Measurements from ENCODE around the gene FOXP2.
"Not testable (repeated sequence)": the region's sequence is repeated elsewhere in the genome, so short reads cannot be mapped to it uniquely, and the experiment has no call there.

FOXP2 gene

DNA sequence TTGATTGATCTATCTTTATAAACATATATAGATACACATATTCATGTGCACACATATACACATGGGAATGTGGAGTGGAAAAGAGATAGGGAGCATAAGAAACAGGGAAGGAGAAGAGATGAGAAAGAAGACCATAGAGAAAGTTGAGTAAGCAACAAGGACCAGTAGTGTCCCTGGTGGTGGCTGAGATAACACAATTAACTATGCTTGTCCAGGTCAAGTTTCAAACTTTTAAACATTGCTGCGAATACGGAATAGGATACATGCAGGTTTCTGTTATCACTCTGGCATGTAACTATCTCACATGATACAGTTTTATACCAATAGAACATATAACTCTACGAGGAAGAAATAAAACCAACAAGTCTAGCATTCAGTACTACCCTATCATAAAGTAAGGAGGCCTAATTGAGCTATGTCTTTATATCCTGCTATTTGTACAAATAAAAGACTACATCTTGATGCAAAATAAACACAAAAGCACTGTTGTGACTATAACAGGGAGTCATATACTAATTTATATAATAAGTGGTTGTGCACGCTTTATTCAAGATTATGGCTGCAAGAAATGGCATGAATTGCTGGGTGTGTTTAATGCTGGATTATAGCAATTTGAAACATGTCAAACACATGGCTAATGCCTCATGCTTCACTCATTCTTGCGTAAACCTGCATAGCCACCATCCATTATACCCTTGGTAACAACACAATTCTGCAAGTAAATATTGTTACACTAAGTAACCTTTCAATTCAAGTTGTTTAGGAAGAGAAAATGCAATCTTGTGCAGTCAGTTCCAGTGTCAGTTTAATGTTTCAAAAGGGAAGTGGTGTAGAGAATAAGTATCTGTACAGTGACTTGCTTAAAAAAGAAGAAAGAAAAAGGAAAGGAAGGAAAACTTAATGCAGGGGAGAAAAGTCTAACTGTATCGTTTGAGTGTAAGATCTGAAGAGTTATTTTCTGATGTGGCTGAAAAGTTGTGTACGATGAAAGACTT lies 8.2 kb downstream of the FOXP2 start:
- DNase-seq (ENCODE audit: low read depth, low spot score) = no peak

DNA sequence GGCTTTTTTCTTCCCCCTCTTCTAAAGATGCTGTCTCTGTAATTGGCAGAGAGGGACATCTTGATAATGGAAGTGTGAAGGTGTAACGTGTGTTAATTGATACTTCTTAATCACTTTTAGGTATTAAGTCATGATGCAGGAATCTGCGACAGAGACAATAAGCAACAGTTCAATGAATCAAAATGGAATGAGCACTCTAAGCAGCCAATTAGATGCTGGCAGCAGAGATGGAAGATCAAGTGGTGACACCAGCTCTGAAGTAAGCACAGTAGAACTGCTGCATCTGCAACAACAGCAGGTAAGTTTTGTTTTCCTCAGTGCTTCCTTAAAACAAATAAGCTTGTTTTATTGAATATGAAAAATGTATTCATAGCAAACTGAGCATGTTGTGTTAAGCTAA lies 11.8 kb downstream of the FOXP2 start:
- DNase-seq (ENCODE audit: low read depth, low spot score) = no peak

GRCh38 chr7:114426824-114427223 lies 12.2 kb downstream of the FOXP2 start:
- no peak for DNase-seq (ENCODE audit: low read depth, low spot score)

GRCh38 chr7:114428211-114428610 lies 13.6 kb downstream of the FOXP2 start:
- no peak for DNase-seq (ENCODE audit: low read depth, low spot score)

DNA sequence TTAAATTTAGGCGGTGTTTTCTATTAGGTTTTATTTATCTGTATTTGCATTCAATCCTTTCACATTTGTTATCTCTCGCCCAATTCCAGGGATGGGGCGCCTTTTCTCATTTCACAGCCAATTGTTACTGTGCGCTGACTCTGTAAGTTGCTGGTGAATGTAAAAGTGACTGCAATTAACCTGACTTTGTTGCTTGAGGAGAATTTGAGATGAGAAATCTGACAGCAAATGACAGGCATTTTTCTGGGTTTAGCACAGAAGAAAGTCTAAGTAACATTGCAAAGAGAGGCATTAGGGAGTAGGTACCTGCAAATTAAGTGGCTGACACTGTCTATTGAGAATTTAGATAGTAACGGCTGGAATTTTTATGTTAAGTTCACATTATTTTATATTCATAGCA lies 16.6 kb downstream of the FOXP2 start:
- no peak for DNase-seq (ENCODE audit: low read depth, low spot score)

- no peak for DNase-seq (ENCODE audit: low read depth, low spot score)
Observed at GRCh38 chr7:114432061-114432460, 17.4 kb downstream of the FOXP2 start.

DNA sequence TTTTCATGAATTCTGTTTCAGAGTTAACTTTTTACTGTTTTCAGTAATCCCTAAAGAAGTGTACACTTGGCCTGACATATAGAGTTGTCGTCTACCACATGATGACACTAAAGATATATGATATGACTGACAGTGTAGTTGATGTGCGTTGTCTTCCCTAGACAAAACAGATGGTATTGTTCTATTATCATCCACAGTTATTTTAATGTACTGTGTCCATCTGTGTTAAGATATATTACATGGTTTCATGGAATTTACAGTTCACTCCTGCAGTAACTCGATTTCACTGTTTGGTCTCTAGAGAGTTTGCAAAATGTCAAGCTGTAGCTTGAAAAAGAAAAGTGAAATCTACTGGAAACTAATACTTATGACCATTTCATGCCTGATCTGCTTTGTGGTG lies 18.1 kb downstream of the FOXP2 start:
- no peak for DNase-seq (ENCODE audit: low read depth, low spot score)

DNA sequence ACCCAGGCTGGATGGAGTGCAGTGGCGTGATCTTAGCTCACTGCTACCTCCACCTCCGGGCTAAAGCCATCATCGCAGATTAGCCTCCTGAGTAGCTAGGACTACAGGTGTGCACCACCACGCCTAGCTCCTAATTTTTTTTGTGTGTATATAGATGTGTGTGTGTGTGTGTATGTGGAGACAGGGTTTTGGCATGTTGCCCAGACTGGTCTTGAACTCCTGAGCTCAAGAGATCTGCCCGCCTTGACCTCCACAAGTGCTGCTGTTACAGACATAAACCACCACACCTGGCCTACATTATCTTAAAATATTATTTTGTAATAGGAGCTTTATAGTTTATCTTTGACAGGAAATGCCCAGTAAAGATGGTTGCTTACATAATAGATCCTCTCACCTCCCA lies 25.0 kb downstream of the FOXP2 start:
- no peak for DNase-seq (ENCODE audit: low read depth, low spot score)

DNA sequence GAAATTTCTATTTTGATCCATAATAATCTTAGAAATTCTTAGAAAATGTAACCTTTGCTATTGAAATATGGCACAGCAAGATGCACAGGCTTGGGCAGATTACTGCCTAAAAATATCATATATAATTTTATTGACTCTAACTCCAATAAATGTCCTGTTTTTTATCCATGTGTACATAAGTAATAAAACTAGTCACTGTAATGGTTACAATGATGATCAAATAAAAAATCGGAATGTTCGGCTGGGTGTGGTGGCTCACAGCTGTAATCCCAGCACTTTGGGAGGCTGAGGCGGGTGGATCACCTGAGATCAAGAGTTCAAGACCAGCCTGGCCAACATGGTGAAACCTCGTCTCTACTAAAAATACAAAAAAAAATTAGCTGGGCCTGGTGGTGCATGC lies 26.3 kb downstream of the FOXP2 start:
- not testable (repeated sequence) for DNase-seq (ENCODE audit: low read depth, low spot score)

DNA sequence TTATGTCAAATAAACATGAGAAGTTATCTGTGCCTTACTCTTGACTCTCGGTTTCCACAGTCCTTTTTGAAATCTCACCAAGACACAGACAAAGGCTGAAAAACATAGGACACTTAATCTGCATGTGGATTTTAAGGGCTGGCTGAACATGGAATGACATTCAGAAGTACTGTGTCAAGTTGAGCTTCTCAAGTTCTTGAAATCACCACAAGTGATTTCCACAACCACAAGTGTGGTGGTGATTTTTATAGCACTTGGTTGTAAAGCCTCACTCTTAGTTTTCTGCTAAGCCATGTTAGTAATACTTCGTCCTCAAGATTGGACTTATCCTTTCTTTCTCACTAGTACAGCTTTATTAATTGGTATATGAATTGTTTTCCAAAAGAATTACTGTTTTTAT lies 29.6 kb downstream of the FOXP2 start:
- DNase-seq (ENCODE audit: low read depth, low spot score) = no peak

- no peak for DNase-seq (ENCODE audit: low read depth, low spot score)
Observed at GRCh38 chr7:114450431-114450830, 35.8 kb downstream of the FOXP2 start.

DNA sequence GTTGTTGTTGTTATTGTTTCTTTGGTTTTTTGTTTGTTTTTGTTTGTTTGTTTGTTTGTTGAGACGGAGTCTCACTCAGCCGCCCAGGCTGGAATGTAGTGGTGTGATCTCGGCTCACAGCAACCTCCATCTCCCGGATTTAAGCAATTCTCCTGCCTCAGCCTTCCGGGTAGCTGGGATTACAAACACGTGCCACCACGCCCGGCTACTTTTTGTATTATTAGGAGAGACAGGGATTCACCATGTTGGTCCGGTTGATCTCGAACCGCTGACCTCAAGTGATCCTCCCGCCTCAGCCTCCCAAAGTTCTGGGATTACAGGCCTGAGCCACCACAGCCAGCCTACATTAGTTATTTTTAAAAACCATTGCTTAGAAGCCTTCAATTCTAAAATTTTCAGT lies 45.0 kb downstream of the FOXP2 start:
- no peak for DNase-seq (ENCODE audit: low read depth, low spot score)

DNA sequence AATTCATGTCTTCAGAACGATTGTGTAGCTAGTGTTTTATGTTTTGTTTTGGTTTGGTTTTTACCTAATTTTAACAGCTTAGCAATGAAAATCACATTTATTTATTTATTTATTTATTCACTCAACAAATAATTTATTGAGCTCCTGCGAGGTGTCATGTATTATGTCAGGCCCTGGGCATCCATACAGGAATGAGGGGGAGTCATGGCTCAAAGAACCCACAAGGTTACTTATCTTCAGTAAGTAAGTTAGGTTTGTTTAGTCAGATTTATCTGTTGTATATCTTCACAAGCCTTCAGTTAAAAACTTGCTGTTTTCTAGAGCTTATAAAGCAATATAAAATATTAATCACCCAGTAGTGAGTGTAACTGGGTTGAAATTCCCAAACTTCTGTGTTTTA lies 45.4 kb downstream of the FOXP2 start:
- no peak for DNase-seq (ENCODE audit: low read depth, low spot score)

- DNase-seq (ENCODE audit: low read depth, low spot score) = no peak
Observed at GRCh38 chr7:114466917-114467316, 52.3 kb downstream of the FOXP2 start.

DNA sequence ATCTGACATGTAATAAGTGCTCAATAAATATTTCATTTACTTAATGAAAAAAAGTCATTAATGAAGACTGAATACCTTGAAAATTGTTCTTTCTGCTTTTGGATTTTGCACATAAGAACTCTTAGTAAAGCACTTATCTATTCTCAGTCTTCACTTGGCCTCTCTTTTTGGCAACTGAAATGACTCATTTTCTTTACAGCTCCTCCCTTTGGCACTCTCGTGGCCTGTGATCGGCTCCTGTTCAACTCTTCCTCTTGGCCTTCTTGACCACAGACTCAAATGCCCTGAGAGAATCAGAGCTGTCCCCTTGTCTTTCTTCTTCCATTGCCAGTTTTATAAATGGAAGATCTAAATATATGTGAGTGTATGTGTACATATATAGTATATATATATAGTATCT lies 54.2 kb downstream of the FOXP2 start:
- DNase-seq (ENCODE audit: low read depth, low spot score) = no peak

GRCh38 chr7:114472896-114473512 lies 58.4 kb downstream of the FOXP2 start:
- DNase-seq (ENCODE audit: low read depth, low spot score) = no peak

DNA sequence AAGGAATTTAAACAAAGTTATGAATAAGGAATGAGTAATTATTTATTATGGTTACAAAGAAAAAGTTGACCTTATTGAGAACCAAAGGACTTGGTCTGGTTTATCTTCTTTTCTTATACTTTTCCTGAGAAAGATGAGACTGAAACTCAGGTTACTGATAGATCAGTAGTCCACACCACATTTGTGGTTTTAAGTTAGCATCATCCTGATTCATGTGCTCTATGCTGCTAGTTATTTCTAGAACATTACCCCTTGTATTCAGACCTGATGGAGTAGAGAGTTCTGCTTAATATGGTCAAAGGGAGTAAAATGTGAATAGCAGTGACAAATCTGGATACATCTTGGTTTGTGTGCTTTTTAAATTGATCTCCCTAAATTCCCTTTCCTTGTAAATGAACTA lies 63.8 kb downstream of the FOXP2 start:
- no peak for DNase-seq (ENCODE audit: low read depth, low spot score)

GRCh38 chr7:114481999-114482398 lies 67.4 kb downstream of the FOXP2 start:
- DNase-seq (ENCODE audit: low read depth, low spot score) = no peak

- no peak for DNase-seq (ENCODE audit: low read depth, low spot score)
Observed at GRCh38 chr7:114484226-114484625, 69.6 kb downstream of the FOXP2 start.

DNA sequence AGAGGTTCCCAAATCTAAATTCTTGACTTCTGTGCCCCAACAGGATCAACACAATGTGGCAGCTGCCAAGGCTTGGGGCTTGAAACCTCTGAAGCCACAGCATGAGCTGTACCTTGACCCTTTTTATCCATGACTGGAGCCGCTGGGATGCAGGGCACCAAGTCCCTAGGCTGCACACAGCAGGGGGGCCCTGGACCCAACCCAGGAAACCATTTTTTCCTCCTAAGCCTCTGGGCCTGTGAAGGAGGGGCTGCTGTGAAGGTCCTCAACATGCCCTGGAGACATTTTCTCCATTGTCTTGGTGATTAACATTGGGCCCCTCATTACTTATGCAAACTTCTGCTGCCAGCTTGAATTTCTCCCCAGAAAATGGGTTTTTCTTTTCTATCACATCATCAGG lies 72.6 kb downstream of the FOXP2 start:
- DNase-seq (ENCODE audit: low read depth, low spot score) = no peak

- no peak for DNase-seq (ENCODE audit: low read depth, low spot score)
Observed at GRCh38 chr7:114488696-114489095, 74.1 kb downstream of the FOXP2 start.

DNA sequence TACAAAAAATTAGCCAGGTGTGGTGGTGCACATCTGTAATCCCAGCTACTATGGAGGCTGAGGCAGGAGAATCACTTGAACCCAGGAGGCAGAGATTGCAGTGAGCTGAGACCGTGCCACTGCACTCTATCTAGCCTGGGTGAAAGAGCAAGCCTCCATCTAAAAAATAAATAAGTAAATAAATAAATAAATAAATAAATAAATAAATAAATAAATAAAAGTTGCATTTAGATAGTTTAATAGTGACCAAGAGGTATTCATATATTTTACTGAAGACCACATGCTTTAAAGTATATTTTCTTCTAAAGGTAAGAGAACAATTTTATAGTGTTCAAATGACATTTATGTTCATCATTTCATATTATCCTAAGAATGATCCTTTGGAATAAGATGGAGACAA lies 82.9 kb downstream of the FOXP2 start:
- not testable (repeated sequence) for DNase-seq (ENCODE audit: low read depth, low spot score)

All from iPS DF 19.7 (cell line).